ENCODE data around the gene CRLF2.
"Not testable (repeated sequence)": the region's sequence is repeated elsewhere in the genome, so short reads cannot be mapped to it uniquely, and the experiment has no call there.

Gene CRLF2

DNA sequence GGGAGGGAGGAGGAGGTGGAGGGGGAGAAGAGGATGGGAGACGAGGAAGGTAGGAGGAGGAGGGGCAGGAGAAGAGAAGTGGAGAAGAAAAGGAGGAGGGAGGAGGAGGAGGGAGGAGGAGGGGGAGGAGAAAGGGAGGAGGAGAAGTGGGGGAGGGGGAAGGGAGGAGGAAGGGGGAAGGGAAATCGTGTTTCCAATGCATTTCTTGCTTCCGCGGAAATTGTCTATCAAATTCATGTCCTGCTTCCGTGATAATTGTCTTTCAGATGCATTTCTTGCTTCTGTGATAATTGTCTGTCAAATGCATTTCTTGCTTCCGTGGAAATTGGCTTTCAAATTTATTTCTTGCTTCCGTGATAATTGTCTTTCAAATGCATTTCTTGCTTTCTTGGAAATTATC is 43.3 kb downstream of the CRLF2 start:
- DNase-seq (ENCODE audit: low read depth) = no peak

DNA sequence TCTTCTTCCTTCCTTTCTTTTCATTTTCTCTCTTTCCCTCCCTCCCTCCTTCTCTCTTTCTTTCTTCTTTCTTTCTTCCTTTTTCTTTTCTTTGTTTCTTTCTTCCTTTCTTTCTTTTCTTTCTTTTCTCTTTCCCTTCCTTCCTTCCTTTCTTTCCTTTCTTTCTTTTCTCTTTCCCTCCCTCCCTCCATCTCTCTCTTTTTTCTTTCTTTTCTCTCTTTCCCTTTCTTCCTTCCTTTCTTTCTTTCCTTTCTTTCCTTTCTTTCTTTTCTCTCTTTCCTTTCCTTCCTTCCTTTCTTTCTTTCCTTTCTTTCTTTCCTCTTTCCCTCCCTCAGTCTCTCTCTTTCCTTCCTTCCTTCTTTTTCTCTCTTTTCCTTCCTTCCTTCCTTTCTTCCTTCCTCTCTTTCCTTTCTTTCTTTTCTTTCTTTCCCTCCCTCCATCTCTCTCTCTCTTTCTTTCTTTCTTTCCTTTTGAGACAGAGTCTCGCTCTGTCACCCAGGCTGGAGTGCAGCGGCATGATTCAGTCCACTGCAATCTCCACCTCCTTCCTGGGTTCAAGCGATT is 44.4 kb downstream of the CRLF2 start:
- DNase-seq (ENCODE audit: low read depth) = no peak

DNA sequence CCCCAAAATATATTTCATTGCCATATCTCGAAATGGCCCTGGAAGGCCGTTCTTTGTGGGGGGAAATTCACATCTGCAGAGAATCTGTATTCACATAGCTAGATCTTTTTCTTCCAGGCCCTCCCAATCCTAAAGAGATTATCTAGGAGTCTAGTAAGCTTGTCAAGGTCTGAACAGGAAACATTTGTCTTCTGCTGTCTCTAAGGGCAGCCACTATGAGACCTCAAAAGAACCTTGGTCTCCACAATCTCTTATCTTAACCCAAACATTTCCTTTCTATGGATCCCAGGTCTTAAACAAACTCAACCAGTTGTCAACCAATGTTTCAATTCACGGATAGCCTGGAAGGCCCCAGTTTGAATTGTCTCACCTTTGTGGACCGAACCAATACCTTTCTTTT is 45.0 kb downstream of the CRLF2 start:
- peak; percentile 59 for DNase-seq (ENCODE audit: low read depth)

GRCh38 chrX:1165535-1166196 is 46.8 kb downstream of the CRLF2 start:
- peak; percentile 45 for DNase-seq (ENCODE audit: low read depth)

DNA sequence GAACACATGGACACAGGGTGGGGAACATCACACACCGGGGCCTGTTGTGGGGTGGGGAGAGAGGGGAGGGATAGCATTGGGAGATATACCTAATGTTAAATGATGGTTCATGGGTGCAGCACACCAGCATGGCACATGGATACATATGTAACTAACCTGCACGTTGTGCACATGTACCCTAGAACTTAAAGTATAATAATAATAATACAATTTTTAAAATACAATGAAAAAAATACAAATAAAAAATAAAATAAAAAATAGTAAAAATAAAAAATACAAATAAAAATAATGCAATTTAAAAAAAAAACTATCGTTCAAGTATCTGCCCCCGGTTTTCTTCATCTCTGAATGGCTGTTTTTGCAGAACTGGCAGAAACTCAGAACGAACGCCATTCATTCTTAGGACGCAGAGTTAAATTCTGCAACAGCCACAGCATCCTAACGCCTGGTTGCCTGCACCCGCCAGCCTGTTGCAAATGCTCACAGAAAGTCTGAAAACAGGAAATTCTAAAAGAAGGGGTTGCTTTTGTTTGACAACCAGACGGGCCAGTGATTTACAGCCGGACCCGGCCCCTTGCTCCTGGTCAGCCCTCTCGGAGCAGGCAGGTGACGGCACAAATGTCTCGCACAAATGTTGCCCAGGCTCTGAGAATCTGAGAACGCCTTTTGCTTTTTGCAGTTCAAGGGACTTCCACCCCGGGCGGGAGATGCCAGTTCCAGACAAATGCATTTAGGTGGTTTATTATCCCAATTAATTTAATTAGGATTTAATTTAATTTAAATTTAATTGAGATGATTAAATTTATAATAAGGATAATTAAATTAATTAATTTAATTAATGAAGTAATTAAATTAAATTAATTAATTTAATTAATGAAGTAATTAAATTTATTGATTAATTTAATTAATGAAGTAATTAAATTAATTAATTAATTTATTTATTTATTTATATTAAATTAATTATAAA is 47.8 kb downstream of the CRLF2 start:
- no peak for DNase-seq (ENCODE audit: low read depth)

DNA sequence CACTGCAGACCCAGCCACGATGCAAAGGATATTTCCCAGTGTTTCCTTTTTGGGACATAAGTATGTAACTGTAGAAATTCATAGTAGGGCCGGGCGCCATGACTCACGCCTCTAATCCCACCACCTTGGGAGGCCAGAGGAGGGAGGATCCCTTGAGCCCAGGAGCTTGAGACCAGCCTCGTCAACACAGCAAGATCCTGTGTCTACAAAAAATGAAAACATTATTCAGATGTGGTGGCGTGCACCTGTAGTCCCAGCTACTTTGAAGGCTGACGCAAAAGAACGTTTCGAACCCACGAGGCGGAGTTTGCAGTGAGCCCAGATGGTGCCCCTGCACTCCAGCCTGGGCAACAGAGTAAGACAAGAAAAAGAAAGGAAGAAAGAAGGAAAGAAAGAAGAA is 49.2 kb downstream of the CRLF2 start:
- no peak for DNase-seq (ENCODE audit: low read depth)

DNA sequence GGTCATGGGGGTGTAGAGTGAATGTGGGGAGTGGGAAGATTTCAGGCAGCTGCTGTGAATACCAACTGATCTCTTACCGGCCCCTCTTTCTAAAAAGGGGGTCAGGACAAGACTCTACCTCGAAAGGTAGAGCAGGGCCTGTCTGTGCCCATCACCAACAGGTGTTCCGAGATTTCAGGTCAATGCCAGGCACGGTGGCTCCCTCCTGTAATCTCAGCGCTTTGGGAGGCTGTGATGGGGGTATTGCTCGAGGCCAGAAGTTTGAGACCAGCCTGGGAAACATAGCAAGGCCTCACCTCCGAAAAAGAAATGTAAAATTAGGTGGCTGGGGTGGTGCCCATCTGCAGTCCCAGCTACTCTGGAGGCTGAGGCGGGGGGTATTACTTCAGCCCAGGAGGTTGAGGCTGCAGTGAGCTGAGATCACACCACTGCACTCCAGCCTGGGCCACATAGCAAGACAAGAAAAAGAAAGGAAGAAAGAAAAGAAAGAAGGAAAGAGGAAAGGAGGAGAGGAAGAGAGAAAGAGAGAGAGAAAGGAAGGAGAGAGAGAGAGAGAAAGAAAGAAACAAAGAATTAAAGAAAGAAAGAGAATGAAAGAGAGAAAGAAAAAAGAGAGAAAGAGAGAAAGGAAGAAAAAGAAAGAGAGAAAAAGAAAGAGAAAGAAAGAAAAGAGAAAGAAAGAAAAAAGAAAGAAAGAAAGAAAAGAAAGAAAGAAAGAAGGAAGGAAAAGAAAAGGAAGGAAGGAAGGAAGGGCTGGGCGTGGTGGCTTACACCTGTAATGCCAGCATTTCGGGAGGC is 50.1 kb downstream of the CRLF2 start:
- DNase-seq (ENCODE audit: low read depth) = no peak

DNA sequence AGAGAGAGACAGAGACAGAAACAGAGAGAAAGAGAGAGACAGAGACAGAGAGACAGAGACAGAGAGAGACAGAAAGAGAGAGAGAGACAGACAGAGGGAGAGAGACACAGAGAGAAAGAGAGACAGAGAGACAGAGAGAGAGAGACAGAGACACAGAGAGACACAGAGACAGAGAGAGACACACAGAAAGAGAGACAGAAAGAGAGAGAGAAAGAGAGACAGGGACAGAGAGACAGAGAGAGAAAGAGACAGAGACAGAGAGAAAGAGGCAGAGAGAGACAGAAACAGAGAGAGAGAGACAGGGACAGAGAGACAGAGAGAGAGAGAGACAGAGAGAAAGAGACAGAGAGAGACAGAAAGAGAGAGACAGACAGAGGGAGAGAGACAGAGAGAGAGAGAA is 52.9 kb downstream of the CRLF2 start:
- DNase-seq (ENCODE audit: low read depth) = no peak

DNA sequence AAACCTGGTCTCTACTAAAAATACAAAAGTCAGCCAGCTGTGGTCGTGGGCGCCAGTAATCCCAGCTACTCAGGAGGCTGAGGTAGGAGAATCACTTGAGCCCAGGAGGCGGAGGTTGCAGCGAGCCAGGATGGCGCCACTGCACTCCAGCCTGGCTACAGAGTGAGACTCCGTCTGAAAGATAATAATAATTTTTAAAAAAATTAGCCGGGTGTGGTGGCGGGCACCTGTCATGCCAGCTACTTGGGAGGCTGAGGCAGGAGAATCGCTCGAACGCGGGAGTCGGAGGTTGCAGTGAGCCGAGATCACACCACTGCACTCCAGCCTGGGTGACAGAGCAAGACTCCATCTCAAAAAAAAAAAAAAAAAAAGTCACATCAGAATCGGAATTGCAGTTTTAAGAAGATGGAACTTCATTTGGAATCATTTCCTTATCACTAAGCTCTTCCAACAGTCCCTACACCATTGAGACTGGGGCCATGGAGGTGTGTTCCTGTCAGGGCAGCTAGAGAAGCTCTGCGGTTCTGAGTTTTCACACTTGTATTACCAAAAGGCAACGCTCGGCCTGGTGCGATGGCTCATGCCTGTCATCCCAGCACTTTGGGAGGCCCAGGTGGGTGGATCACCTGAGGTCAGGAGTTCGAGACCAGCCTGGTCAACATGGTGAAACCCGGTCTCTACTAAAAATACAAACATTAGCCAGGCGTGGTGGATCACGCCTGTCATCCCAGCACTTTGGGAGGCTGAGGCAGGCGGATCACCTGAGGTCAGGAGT is 55.6 kb downstream of the CRLF2 start:
- DNase-seq (ENCODE audit: low read depth) = not testable (repeated sequence)

DNA sequence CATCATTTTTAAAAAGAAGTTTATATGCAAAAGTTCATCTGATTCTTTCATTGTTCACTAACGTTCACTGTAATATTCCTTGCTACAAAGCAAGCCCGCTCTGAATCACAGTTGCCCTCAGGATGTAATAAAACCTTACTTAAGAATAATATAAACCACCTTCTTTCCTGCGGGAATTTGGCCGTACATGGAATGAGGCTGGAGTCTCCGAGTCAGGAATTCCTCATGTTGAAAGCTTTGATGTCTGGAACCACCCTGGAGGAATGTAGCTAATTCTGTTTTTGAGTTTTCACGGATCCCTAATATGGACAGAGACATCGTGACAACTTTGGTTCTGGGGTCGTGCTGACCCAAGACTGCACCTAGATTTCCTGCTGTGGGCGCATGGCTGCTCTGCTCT is 58.5 kb downstream of the CRLF2 start:
- DNase-seq (ENCODE audit: low read depth) = no peak

- DNase-seq (ENCODE audit: low read depth) = no peak
Observed at GRCh38 chrX:1152090-1152489, 60.4 kb downstream of the CRLF2 start.

DNA sequence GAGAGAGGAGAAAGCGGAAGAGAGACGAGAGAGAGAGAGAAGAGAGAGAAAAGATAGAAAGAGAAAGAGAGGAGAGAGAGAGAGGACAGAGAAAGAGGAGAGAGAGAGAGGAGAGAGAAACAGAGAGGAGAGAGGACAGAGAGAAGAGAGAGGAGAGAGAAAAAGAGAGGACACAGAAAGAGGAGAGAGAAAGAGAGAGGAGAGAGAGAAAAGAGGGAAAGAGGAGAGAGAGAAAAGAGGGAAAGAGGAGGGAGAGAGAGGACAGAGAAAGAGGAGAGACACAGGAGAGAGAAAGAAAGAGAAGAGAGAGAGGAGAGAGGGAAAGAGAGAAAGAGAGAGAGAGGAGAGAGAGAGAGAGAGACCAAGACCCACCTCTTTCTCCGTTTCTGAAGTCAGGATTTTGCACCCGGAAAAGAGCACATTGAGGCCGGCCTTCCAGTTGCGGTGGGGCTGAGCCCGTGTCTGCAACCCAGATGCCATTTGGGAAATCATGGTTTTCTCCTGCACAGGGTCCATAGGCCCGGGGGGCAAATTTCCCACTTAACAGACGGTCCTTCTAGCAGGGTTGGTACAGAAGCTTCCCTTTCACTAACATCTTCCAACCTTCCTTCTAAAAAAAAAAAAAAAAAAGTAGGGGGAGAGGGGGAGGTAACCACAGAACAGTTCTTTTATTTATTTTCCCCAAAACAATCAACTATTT is 60.9 kb downstream of the CRLF2 start:
- no peak for DNase-seq (ENCODE audit: low read depth)

DNA sequence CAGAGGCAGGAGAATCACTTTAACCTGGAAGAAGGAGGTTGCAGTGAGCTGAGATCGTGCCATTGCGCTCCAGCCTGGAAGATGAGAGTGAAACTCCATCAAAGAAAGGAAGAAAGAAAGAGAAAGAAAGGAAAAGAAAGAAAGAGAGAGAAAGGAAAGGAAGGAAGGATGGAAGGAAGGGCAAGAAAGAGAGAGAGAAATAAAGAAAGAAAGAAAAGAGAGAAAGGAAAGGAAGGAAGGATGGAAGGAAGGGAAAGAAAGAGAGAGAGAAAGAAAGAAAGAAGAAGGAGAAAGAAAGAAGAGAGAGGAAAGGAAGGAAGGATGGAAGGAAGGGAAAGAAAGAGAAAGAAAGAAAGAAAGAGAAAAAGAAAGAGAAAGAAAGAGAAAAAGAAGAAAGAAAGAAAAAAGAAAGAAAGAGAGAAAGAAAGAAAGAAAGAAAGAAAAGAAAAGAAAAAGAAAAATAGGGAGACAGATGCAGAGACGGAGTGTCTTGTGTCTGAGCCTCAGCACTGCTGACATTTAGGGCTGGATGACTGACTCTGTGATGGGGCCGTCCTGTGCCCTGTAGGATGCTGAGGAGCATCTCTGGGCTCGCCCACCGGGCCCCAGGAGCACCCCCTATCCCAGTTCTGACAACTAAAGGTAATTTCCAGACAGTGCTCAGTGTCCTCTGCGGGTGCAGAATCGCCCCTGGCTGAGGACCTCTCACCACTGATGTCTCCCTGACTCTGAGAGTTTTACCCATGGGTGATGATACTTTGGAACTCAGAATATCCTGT is 61.7 kb downstream of the CRLF2 start:
- no peak for DNase-seq (ENCODE audit: low read depth)

- no peak for DNase-seq (ENCODE audit: low read depth)
Observed at GRCh38 chrX:1147611-1148515, 64.6 kb downstream of the CRLF2 start.

DNA sequence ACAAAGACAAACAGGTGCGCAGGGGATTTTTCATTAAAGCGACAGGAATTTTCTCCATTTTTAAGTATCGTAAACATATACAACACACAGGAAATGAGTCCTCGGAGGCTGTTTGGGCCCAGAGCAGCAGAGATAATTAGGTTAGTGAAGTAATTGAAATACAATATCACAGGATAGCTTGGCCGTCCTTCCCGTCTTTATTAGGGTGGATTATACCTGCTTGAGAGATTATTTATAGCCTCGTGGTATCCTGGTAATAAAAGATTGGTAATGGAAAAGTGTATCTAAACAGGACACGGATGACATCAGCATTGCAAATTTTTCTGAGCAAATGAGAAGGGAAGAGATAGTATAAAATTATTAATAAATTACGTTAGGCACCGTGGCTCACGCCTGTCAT is 68.2 kb downstream of the CRLF2 start:
- DNase-seq (ENCODE audit: low read depth) = no peak
